Neural cell (in vitro differentiated cells): Measurements from ENCODE around the gene PI4K2B. TPM values are rescaled to one million over a fixed set of nuclear protein-coding genes. Genes with fewer than 3 reads are reported as not detected.

ENCODE experiments used
- H2AFZ ChIP-seq: fragments of 200-600, 300-800 bp; sonication (generic), shearing (Covaris generic); 2 replicates; pipeline ENCODE4 v1.6.0; 2014; ENCODE audit warnings: low read depth, mild to moderate bottlenecking, antibody characterized with exemption, low read length, moderate library complexity
- H3F3A ChIP-seq: fragments of 200-600 bp; shearing (Covaris generic); 2 replicates; pipeline ENCODE4 v1.6.1; 2016; ENCODE audit warnings: mild to moderate bottlenecking, moderate library complexity, mixed read lengths, antibody characterized with exemption, low read length; ENCODE audit not compliant: insufficient read depth, poor library complexity, severe bottlenecking
- H3K27ac ChIP-seq: fragments of 200-600, 300-800 bp; sonication (generic), shearing (Covaris generic); 2 replicates; pipeline ENCODE4 v1.5.1; 2014; ENCODE audit warnings: mild to moderate bottlenecking, low read length, moderate library complexity
- H3K27me3 ChIP-seq: fragments of 300-800, 200-600 bp; sonication (generic), shearing (Covaris generic); 2 replicates; pipeline ENCODE4 v1.6.0; 2014; ENCODE audit warnings: mild to moderate bottlenecking, low read depth, low read length, moderate library complexity; ENCODE audit not compliant: insufficient read depth
- H3K36me3 ChIP-seq: fragments of 300-800, 200-600 bp; sonication (generic), shearing (Covaris generic); 2 replicates; pipeline ENCODE4 v1.5.1; 2014; ENCODE audit warnings: mild to moderate bottlenecking, antibody characterized with exemption, low read length, moderate library complexity; ENCODE audit not compliant: insufficient read depth
- H3K4me2 ChIP-seq: fragments of 300-800, 200-600 bp; sonication (generic), shearing (Covaris generic); 2 replicates; pipeline ENCODE4 v1.6.0; 2014; ENCODE audit warnings: mild to moderate bottlenecking, low read length
- H3K4me3 ChIP-seq: fragments of 300-800, 200-600 bp; sonication (generic), shearing (Covaris generic); 2 replicates; pipeline ENCODE4 v1.5.1; 2014; ENCODE audit warnings: mild to moderate bottlenecking, low read length, moderate library complexity
- H3K79me2 ChIP-seq: fragments of 200-600 bp; shearing (Covaris generic); replicated peaks from 2 replicates; pipeline ENCODE4 v1.6.0; 2014; ENCODE audit warnings: mild to moderate bottlenecking, low read length, moderate library complexity; ENCODE audit not compliant: insufficient read depth
- H3K9ac ChIP-seq: fragments of 300-800, 200-600 bp; sonication (generic), shearing (Covaris generic); 2 replicates; pipeline ENCODE4 v1.6.1; 2016; ENCODE audit warnings: mild to moderate bottlenecking, low read length, mixed read lengths
- H3K9me2 ChIP-seq: fragments of 200-600 bp; shearing (Covaris generic); 2 replicates; pipeline ENCODE4 v1.6.1; 2016; ENCODE audit warnings: mild to moderate bottlenecking, low read length, mixed read lengths; ENCODE audit not compliant: insufficient read depth
- H3K9me3 ChIP-seq: fragments of 200-600, 300-800 bp; sonication (generic), shearing (Covaris generic); 2 replicates; pipeline ENCODE4 v1.6.1; 2016; ENCODE audit warnings: mild to moderate bottlenecking, mixed run types, low read length, moderate library complexity, mixed read lengths
- H4K20me1 ChIP-seq: fragments of 200-600 bp; shearing (Covaris generic); 2 replicates; pipeline ENCODE4 v1.6.1; 2016; ENCODE audit warnings: mild to moderate bottlenecking, mixed run types; ENCODE audit not compliant: insufficient read depth
- CTCF ChIP-seq: fragments of 450-650 bp; IDR thresholded peaks from 2 replicates; pipeline ENCODE4 v1.5.1; 2014; ENCODE audit warnings: antibody characterized with exemption, mild to moderate bottlenecking, moderate library complexity; ENCODE audit not compliant: poor library complexity, severe bottlenecking
- EP300 ChIP-seq: fragments of 450-650 bp; conservative IDR thresholded peaks from 2 replicates; pipeline ENCODE4 v1.6.1; 2014; ENCODE audit warnings: antibody characterized with exemption, mild to moderate bottlenecking, moderate library complexity; ENCODE audit not compliant: poor library complexity, severe bottlenecking
- EZH2 ChIP-seq: fragments of 200-600, 300-800 bp; shearing (Covaris generic), sonication (generic); IDR thresholded peaks from 2 replicates; pipeline ENCODE4 v1.6.1; 2014; ENCODE audit warnings: antibody characterized with exemption, low read length, borderline replicate concordance, mild to moderate bottlenecking; ENCODE audit not compliant: insufficient read depth, poor library complexity, severe bottlenecking
- MXI1 ChIP-seq: fragments of 450-650 bp; conservative IDR thresholded peaks from 2 replicates; pipeline ENCODE4 v1.6.1; 2014; ENCODE audit warnings: antibody characterized with exemption, mild to moderate bottlenecking; ENCODE audit not compliant: poor library complexity, severe bottlenecking
- POLR2AphosphoS5 ChIP-seq: IDR thresholded peaks from 2 replicates; pipeline ENCODE4 v1.6.1; 2012
- RAD21 ChIP-seq: fragments of 450-650 bp; conservative IDR thresholded peaks from 2 replicates; pipeline ENCODE4 v1.6.1; 2014; ENCODE audit warnings: antibody characterized with exemption, mild to moderate bottlenecking, moderate library complexity
- SMC3 ChIP-seq: fragments of 450-650 bp; conservative IDR thresholded peaks from 2 replicates; pipeline ENCODE4 v1.6.1; 2014; ENCODE audit warnings: antibody characterized with exemption, mild to moderate bottlenecking, moderate library complexity; ENCODE audit not compliant: poor library complexity
- TAF1 ChIP-seq: IDR thresholded peaks from 2 replicates; pipeline ENCODE4 v1.6.1; 2012; ENCODE audit warnings: low read depth
- polyA plus RNA-seq: library from polyadenylated mRNA; depleted of rRNA; stranded (reverse); fragments of >200 nt; gene quantifications from 2 replicates; pipeline ENCODE4 v1.2.3, GENCODE V29; 2014
- TF ChIP-seq, protein P1 (sequence below): IDR thresholded peaks from 2 replicates; pipeline ENCODE4 v1.6.1; 2012; ENCODE audit warnings: borderline replicate concordance

PI4K2B gene
- polyA plus RNA-seq, 1 donor from 2014 or later = 10.0 TPM

DNA sequence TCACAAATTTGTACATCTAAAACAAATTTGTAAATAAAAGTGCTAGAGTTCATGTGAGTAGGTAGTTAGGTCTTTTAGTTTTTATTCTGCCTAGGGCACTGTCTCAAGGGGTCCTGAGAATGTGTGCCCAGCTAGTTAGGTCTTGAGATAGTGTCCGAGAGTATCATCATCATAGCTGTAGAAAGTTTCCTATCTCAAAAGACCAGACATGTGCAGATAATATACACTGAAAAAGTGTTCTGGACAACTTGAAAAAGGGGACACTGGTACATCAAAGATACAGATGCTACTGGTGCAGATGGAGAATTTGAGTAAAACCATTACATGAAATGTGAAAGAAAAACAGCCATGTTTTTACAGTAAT is 77.0 kb downstream of the PI4K2B start:
- no peaks in the 10 kb centered on the region for H3K79me2 ChIP-seq
- no peak overlapping the region for H3K27ac ChIP-seq
- H3K9ac ChIP-seq = no peak overlapping the region
- H4K20me1 ChIP-seq = no peaks in the 10 kb centered on the region
- H3K4me2 ChIP-seq = no peak overlapping the region
- H3K9me2 ChIP-seq = no peaks in the 10 kb centered on the region
- TF ChIP-seq SMC3 (no peak), MXI1 (no peak), EZH2 (no peak), EP300 (no peak), TAF1 (no peak), RAD21 (no peak), CTCF (no peak), POLR2AphosphoS5 (no peak)
- TF ChIP-seq, protein P1, sequence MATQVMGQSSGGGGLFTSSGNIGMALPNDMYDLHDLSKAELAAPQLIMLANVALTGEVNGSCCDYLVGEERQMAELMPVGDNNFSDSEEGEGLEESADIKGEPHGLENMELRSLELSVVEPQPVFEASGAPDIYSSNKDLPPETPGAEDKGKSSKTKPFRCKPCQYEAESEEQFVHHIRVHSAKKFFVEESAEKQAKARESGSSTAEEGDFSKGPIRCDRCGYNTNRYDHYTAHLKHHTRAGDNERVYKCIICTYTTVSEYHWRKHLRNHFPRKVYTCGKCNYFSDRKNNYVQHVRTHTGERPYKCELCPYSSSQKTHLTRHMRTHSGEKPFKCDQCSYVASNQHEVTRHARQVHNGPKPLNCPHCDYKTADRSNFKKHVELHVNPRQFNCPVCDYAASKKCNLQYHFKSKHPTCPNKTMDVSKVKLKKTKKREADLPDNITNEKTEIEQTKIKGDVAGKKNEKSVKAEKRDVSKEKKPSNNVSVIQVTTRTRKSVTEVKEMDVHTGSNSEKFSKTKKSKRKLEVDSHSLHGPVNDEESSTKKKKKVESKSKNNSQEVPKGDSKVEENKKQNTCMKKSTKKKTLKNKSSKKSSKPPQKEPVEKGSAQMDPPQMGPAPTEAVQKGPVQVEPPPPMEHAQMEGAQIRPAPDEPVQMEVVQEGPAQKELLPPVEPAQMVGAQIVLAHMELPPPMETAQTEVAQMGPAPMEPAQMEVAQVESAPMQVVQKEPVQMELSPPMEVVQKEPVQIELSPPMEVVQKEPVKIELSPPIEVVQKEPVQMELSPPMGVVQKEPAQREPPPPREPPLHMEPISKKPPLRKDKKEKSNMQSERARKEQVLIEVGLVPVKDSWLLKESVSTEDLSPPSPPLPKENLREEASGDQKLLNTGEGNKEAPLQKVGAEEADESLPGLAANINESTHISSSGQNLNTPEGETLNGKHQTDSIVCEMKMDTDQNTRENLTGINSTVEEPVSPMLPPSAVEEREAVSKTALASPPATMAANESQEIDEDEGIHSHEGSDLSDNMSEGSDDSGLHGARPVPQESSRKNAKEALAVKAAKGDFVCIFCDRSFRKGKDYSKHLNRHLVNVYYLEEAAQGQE = no peak
- H3K36me3 ChIP-seq = no peaks in the 10 kb centered on the region
- no peak overlapping the region for H2AFZ ChIP-seq
- H3K9me3 ChIP-seq = no peaks in the 10 kb centered on the region
- H3F3A ChIP-seq = no peaks in the 10 kb centered on the region
- no peaks in the 10 kb centered on the region for H3K27me3 ChIP-seq
- H3K4me3 ChIP-seq = no peak overlapping the region

GRCh38 chr4:25312496-25313200 is 78.8 kb downstream of the PI4K2B start, which contains the start of gene ZCCHC4:
TSS of gene ZCCHC4 (plus strand) at chr4:25312774. CDS start at chr4:25312810, 36 bp downstream.
- TF ChIP-seq POLR2AphosphoS5 (peak; percentile 87), EP300 (peak; percentile 54), RAD21 (peak; percentile 63), SMC3 (peak; percentile 76), MXI1 (peak; percentile 95), EZH2 (no peak), CTCF (peak; percentile 100), TAF1 (peak; percentile 90)
- TF ChIP-seq, protein P1 = peak; percentile 89
- peak within 1 kb of the TSS; percentile 73 for H2AFZ ChIP-seq

More at GRCh38 chr4:25312496-25313200, 78.8 kb downstream of the PI4K2B start, which contains the start of gene ZCCHC4:
- Histone ChIP-seq H3K27ac (peak within 1 kb of the TSS; percentile 64), H3K9ac (peak within 1 kb of the TSS; percentile 74), H4K20me1 (no peaks in the 10 kb centered on the region), H3F3A (no peaks in the 10 kb centered on the region), H3K4me3 (peak within 1 kb of the TSS; percentile 94), H3K27me3 (no peaks in the 10 kb centered on the region), H3K4me2 (peak within 1 kb of the TSS; percentile 97), H3K36me3 (no peaks in the 10 kb centered on the region), H3K9me3 (no peaks in the 10 kb centered on the region), H3K9me2 (no peaks in the 10 kb centered on the region), H3K79me2 (no peaks in the 10 kb centered on the region)
